Subcutaneous adipose tissue (tissue), 4 donors: ENCODE results near the gene PYURF. TPM values are rescaled to one million over a fixed set of nuclear protein-coding genes. Genes with fewer than 3 reads are reported as not detected.

ENCODE experiments used
- CTCF ChIP-seq: fragments of 450-650 bp; IDR thresholded peaks from one replicate; pipeline ENCODE4 v1.5.1; 2016; ENCODE audit warnings: low read depth, mild to moderate bottlenecking, control low read depth, antibody characterized with exemption, moderate library complexity
- total RNA-seq, 4 donors: library from RNA; depleted of rRNA; stranded (reverse); fragments of >200 nt; gene quantifications; one replicate each; pipeline ENCODE4 v1.1.0, GENCODE V29; 2016

The PYURF gene, protein sequence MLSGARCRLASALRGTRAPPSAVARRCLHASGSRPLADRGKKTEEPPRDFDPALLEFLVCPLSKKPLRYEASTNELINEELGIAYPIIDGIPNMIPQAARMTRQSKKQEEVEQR
- 100 to 1,000 TPM; 103 to 142 (median 117) TPM for total RNA-seq

DNA sequence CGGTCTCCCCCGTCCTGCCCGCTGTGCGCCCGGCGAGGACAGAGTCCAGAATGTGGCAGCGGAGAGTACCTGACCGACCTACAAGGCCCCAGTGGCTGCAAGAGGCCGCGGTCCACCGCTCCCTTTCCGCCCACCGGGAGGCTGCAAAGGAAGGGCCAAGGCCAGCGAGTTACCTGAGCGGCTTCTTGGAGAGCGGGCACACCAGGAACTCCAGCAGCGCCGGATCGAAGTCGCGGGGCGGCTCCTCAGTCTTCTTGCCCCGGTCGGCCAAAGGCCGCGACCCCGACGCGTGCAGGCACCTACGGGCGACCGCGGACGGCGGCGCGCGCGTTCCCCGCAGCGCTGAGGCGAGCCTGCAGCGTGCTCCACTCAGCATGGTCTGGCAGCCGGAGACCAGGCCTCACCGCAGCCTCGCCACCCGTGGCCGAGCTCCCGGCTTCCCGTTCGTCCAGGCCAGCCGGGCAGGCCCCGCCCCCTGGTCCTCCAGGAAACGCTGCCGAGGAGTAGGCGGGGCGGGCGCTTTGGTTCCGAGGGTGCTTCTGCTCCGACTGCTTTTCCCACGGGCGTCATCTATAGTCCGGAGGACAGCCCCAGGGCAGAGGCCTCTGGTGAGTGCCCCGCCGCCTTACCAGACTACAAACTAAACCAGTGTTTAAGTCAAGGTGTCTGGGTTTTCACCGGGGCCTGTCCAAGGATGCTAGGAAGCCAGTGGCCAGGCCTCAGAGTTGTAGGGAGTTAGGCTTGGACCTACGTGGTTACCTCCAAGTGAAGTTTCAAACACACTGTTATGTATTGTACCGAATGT, at the start of gene PYURF:
PYURF (minus strand) TSS at position 452 of the 805 bp plus-strand sequence; CDS start at position 376, 76 bp downstream.
- no peak for TF ChIP-seq CTCF

DNA sequence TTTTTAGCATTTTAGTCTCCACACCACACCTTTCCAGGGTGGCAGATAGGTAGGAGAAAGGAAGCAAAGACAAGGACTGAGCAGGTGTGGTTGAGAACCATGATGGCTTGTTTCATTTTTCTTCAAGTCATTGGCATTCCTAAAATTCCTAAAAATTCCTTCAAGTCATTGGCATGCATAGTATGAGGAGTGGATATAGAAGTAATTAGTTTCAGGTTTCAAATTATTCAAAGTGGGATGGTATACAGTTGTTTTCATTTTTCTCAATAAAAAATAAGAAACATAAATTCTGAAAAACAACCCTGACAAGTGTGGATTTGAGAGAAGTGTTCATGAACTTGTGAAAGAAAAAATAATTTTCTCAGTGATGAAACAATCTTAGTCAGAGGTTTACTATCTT, 46.4 kb upstream of the PYURF start:
- TF ChIP-seq CTCF: no peak

GRCh38 chr4:88567591-88567990, 44.0 kb upstream of the PYURF start:
- TF ChIP-seq CTCF: no peak

DNA sequence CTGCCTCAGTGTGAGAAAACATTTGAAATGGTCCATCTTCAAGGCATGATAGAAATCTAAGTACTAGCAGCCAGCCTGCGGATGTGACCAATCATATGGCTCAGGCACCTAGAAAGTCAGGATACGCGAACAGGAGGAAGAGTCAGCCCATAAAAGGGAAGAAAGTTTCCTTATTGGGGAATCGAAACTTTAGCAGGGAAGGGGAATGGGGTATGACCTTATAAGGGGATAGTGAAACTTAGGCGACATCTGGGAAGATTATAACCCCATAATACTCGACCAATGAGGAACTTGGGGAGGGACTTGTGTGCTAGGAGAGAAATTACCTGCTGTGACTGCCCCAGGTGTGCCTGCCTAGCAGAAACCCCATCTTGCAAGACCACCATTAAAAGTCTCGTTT, 26.2 kb upstream of the PYURF start:
- no peak for TF ChIP-seq CTCF

DNA sequence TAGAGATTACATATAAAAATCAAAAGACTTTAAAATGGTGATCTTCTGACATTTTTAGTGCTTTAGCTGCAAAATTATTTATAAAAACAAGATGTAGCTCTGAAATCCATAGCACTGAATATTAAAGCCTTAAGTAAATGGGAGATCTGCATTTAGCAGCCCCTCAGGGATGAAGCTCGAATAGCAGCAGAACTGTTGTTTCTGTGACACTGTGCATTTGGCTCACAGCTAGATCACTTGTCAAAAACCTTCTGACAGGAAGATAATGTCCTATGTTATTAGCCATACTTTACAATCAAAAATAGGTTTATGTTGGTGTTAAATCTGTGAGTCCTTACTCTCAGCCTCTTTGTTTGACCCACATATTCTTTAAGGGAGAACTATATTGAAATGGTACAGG, 14.1 kb upstream of the PYURF start:
- no peak for TF ChIP-seq CTCF

DNA sequence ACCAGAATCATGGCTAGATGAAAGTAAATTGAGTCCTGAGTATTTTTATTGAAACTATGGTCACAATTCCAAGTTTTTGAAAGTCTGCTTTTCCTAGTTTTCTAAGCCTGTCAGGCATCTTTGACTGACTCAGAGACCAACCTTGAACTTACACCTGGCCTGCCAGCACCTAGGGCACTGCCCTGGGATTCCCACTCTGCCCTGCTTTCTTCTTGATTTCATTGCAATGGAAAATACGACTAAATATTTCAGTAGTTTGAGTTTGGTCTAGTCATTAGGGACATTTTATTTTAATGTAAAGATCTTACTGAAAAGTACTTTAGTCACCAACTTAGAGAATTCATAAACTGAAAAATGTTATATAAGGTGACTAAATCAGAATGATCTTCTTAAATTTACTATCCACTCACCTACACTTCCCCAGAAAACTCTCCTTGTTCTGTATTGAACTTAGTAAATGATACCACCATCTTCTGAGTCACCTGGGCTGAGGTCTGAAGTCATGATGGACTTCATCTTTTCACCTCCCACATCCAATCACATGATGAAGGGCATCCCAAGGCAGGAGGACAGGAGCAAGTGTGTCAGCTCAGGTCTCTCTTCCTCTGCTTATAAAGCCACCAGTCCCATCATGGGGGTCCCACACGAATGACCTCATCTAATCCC, 11.6 kb upstream of the PYURF start:
- no peak for TF ChIP-seq CTCF
